Measurements from ENCODE around the gene STK32C.

Gene STK32C

DNA sequence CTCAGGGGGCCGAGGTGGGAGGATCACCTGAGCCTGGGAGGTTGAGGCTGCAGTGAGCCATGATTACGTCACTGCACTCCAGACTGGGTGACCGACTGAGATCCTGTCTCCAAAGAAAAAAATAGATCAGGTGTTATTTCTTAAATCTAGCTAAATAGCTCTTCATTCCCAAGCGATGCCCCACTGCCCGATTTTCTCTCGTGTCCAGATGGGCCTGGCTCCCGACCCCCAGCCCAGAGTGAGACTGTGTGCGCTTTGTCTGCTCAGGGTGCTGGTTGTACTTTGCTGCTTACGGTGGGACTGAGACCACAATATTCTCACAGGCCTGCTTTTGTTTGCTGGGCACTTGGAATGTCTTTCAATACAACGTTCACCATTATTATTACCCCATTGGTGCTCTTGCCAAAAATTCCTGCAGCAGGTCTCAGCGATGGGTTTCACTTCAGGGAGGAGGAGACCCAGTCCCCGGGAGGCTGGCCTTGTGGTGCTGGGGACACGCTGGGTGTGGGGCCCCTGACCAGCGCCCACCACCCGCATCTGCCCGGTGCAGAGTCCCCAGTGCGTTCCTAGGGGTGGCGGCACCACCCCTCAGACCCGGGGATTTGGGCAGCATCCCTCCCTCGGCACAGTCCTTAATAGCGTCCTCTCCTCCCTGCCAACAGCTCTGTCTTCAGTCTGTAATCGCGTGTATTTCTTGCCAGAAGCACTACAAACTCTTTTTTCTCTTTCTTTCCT, 141.4 kb downstream of the STK32C start:
- ATAC-seq = no peak

DNA sequence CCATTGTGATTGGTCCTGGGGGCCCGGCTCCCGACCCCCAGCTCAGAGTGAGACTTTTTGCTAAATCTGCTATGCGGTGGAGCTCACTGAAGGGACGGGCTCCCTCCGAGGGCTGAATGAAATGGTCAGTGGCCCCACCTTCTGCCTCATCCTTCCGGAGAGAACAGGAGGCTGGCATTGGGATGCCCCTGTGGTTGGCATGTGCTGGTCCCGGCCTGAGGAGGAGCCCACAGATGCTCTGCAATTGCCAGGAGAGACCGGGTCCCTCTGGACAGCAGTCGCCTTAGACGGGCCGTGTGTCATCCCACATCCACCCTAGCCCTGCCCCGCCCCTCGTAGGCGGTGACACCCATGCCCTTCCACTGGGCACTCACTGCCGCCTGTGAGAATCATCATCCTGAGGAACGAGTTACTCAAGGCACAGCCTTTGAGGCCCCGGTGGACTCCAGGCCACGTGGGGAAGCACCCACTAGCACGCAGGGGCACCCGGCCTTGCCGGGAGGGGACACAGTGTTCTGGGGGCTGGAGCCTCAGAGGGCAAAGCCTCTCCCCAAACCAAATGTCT, 142.3 kb downstream of the STK32C start:
- no peak for ATAC-seq
- no peak for TF ChIP-seq ISL1 (CRISPR knock-in tag; IDR thresholded peaks at IDR 0.05)
- TF ChIP-seq ZNF70 (CRISPR knock-in tag; IDR thresholded peaks at IDR 0.05) = no peak
- TF ChIP-seq CSDC2 (CRISPR knock-in tag; IDR thresholded peaks at IDR 0.05) = no peak
- no peak for TF ChIP-seq ZNF8 (CRISPR knock-in tag; IDR thresholded peaks at IDR 0.05)
- no peak for TF ChIP-seq RARB (CRISPR knock-in tag; IDR thresholded peaks at IDR 0.05)
- no peak for TF ChIP-seq PPARA (CRISPR knock-in tag; IDR thresholded peaks at IDR 0.05; ENCODE audit: borderline replicate concordance)
- TF ChIP-seq SNAI2 (CRISPR knock-in tag; IDR thresholded peaks at IDR 0.05) = no peak
- TF ChIP-seq GLIS3 (CRISPR knock-in tag; IDR thresholded peaks at IDR 0.05) = no peak
- TF ChIP-seq ZNF565 (CRISPR knock-in tag; conservative IDR thresholded peaks at IDR 0.05; ENCODE audit: low read depth) = no peak
- TF ChIP-seq, protein P1, sequence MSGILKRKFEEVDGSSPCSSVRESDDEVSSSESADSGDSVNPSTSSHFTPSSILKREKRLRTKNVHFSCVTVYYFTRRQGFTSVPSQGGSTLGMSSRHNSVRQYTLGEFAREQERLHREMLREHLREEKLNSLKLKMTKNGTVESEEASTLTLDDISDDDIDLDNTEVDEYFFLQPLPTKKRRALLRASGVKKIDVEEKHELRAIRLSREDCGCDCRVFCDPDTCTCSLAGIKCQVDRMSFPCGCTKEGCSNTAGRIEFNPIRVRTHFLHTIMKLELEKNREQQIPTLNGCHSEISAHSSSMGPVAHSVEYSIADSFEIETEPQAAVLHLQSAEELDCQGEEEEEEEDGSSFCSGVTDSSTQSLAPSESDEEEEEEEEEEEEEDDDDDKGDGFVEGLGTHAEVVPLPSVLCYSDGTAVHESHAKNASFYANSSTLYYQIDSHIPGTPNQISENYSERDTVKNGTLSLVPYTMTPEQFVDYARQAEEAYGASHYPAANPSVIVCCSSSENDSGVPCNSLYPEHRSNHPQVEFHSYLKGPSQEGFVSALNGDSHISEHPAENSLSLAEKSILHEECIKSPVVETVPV (CRISPR knock-in tag; IDR thresholded peaks at IDR 0.05) = no peak
- TF ChIP-seq, protein P2, sequence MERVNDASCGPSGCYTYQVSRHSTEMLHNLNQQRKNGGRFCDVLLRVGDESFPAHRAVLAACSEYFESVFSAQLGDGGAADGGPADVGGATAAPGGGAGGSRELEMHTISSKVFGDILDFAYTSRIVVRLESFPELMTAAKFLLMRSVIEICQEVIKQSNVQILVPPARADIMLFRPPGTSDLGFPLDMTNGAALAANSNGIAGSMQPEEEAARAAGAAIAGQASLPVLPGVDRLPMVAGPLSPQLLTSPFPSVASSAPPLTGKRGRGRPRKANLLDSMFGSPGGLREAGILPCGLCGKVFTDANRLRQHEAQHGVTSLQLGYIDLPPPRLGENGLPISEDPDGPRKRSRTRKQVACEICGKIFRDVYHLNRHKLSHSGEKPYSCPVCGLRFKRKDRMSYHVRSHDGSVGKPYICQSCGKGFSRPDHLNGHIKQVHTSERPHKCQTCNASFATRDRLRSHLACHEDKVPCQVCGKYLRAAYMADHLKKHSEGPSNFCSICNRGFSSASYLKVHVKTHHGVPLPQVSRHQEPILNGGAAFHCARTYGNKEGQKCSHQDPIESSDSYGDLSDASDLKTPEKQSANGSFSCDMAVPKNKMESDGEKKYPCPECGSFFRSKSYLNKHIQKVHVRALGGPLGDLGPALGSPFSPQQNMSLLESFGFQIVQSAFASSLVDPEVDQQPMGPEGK (CRISPR knock-in tag; IDR thresholded peaks at IDR 0.05; ENCODE audit: borderline replicate concordance) = no peak
- TF ChIP-seq ZFP30 (CRISPR knock-in tag; IDR thresholded peaks at IDR 0.05) = no peak
- TF ChIP-seq ESRRG (CRISPR knock-in tag; IDR thresholded peaks at IDR 0.05) = no peak
- no peak for TF ChIP-seq ZFP3 (CRISPR knock-in tag; IDR thresholded peaks at IDR 0.05)
- no peak for TF ChIP-seq TCF4 (CRISPR knock-in tag; IDR thresholded peaks at IDR 0.05; ENCODE audit: borderline replicate concordance)
- TF ChIP-seq ARNTL (CRISPR knock-in tag; IDR thresholded peaks at IDR 0.05; ENCODE audit: borderline replicate concordance, low read depth) = no peak

More for the DNA sequence above, 141.4 kb downstream of the STK32C start:
- TF ChIP-seq, protein P3, sequence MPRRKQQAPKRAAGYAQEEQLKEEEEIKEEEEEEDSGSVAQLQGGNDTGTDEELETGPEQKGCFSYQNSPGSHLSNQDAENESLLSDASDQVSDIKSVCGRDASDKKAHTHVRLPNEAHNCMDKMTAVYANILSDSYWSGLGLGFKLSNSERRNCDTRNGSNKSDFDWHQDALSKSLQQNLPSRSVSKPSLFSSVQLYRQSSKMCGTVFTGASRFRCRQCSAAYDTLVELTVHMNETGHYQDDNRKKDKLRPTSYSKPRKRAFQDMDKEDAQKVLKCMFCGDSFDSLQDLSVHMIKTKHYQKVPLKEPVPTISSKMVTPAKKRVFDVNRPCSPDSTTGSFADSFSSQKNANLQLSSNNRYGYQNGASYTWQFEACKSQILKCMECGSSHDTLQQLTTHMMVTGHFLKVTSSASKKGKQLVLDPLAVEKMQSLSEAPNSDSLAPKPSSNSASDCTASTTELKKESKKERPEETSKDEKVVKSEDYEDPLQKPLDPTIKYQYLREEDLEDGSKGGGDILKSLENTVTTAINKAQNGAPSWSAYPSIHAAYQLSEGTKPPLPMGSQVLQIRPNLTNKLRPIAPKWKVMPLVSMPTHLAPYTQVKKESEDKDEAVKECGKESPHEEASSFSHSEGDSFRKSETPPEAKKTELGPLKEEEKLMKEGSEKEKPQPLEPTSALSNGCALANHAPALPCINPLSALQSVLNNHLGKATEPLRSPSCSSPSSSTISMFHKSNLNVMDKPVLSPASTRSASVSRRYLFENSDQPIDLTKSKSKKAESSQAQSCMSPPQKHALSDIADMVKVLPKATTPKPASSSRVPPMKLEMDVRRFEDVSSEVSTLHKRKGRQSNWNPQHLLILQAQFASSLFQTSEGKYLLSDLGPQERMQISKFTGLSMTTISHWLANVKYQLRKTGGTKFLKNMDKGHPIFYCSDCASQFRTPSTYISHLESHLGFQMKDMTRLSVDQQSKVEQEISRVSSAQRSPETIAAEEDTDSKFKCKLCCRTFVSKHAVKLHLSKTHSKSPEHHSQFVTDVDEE (CRISPR knock-in tag; IDR thresholded peaks at IDR 0.05) = no peak
- TF ChIP-seq, protein P2 (CRISPR knock-in tag; IDR thresholded peaks at IDR 0.05; ENCODE audit: borderline replicate concordance) = no peak
- TF ChIP-seq, protein P4, sequence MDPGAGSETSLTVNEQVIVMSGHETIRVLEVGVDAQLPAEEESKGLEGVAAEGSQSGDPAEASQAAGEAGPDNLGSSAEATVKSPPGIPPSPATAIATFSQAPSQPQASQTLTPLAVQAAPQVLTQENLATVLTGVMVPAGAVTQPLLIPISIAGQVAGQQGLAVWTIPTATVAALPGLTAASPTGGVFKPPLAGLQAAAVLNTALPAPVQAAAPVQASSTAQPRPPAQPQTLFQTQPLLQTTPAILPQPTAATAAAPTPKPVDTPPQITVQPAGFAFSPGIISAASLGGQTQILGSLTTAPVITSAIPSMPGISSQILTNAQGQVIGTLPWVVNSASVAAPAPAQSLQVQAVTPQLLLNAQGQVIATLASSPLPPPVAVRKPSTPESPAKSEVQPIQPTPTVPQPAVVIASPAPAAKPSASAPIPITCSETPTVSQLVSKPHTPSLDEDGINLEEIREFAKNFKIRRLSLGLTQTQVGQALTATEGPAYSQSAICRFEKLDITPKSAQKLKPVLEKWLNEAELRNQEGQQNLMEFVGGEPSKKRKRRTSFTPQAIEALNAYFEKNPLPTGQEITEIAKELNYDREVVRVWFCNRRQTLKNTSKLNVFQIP (CRISPR knock-in tag; IDR thresholded peaks at IDR 0.05; ENCODE audit: borderline replicate concordance, low read depth) = no peak
- TF ChIP-seq TCF4 (CRISPR knock-in tag; IDR thresholded peaks at IDR 0.05; ENCODE audit: borderline replicate concordance) (no peak), ESRRG (CRISPR knock-in tag; IDR thresholded peaks at IDR 0.05) (no peak), BACH2 (CRISPR knock-in tag; IDR thresholded peaks at IDR 0.05; ENCODE audit: borderline replicate concordance) (no peak), ARNTL (CRISPR knock-in tag; IDR thresholded peaks at IDR 0.05; ENCODE audit: borderline replicate concordance, low read depth) (no peak), ZNF8 (CRISPR knock-in tag; IDR thresholded peaks at IDR 0.05) (no peak), ZNF565 (CRISPR knock-in tag; conservative IDR thresholded peaks at IDR 0.05; ENCODE audit: low read depth) (no peak), ZC3H10 (CRISPR knock-in tag; IDR thresholded peaks at IDR 0.05) (no peak), ZFP30 (CRISPR knock-in tag; IDR thresholded peaks at IDR 0.05) (no peak), OSR1 (CRISPR knock-in tag; IDR thresholded peaks at IDR 0.05) (no peak), ZNF70 (CRISPR knock-in tag; IDR thresholded peaks at IDR 0.05) (no peak), SNAI2 (CRISPR knock-in tag; IDR thresholded peaks at IDR 0.05) (no peak), TOX (CRISPR knock-in tag; IDR thresholded peaks at IDR 0.05; ENCODE audit: borderline replicate concordance) (no peak)
- TF ChIP-seq, protein P1 (CRISPR knock-in tag; IDR thresholded peaks at IDR 0.05) = no peak
- TF ChIP-seq, protein P5, sequence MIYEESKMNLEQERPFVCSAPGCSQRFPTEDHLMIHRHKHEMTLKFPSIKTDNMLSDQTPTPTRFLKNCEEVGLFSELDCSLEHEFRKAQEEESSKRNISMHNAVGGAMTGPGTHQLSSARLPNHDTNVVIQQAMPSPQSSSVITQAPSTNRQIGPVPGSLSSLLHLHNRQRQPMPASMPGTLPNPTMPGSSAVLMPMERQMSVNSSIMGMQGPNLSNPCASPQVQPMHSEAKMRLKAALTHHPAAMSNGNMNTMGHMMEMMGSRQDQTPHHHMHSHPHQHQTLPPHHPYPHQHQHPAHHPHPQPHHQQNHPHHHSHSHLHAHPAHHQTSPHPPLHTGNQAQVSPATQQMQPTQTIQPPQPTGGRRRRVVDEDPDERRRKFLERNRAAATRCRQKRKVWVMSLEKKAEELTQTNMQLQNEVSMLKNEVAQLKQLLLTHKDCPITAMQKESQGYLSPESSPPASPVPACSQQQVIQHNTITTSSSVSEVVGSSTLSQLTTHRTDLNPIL (CRISPR knock-in tag; IDR thresholded peaks at IDR 0.05; ENCODE audit: low read depth) = no peak

Data from SK-N-SH treated with all-trans-retinoic acid at 6 μM for 48 hours (cell line).